GM13976 (cell line): Measurements from ENCODE around the gene SHH.

Source experiments
- DNase-seq: peaks from one replicate; pipeline ENCODE4 v3.0.0; 2012; ENCODE audit warnings: low spot score
- CTCF ChIP-seq: IDR thresholded peaks from 2 replicates; pipeline ENCODE4 v1.5.1; 2012; ENCODE audit warnings: borderline replicate concordance, mild to moderate bottlenecking; ENCODE audit not compliant: insufficient read depth; ENCODE audit errors: extremely low read depth, missing control alignments, control extremely low read depth
- in situ Hi-C: fragments of 300-500 bp; cut with MboI; formaldehyde crosslinking; loops from one replicate; pipeline ENCODE4 v1.12.0; 2022; ENCODE audit warnings: low sequenced_read_pairs, mixed read lengths, inconsistent platforms; ENCODE audit not compliant: unreplicated experiment

Gene SHH

GRCh38 chr7:155763122-155763521, 49.1 kb downstream of the SHH start:
- TF ChIP-seq CTCF = no peak
- in situ Hi-C loops = no loop called here
- no peak for DNase-seq

GRCh38 chr7:155762655-155763054, 49.6 kb downstream of the SHH start:
- DNase-seq = no peak
- TF ChIP-seq CTCF = no peak
- in situ Hi-C loops = no loop called here

DNA sequence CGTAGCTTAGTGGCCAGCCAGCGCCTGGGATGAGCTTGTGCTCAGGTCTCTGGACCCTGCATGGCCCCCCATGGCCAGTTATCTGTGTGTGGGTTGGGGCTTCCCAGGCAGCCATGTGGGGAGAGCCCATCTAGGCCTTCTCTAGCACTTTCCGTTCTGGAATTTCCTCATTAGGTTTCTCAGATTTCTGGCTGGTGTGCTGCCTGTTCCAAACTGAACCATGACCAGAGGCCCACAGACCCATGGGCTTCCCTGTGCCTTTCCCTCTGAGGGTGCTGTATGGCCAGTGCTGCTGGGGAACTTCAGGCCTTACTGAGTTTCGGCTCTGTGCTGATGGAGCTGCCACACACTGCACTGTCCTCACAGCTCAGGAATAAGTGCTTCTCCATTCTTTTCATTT, 50.2 kb downstream of the SHH start:
- TF ChIP-seq CTCF = no peak
- in situ Hi-C loops = no loop called here
- DNase-seq = no peak

DNA sequence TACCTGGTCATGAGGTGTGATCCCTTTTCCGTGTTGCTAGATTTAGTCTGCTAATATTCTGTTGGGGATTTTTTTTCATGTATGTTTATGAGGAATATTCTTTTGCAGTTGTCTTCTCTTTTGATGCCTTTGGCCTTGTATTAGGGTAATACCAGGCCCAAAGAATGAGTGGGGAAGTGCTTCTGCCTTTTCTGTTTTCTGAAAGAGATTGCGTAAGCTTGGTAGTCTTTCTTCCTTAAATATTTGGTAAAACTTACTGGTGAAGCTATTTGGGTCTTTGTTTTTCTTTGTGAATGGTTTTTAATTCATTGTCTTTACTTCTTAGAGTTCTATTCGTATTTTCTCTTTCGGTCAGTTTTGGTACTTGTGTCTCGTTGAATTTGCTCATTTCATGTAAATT, 51.1 kb downstream of the SHH start:
- in situ Hi-C loops = no loop called here
- DNase-seq = no peak
- TF ChIP-seq CTCF = no peak

DNA sequence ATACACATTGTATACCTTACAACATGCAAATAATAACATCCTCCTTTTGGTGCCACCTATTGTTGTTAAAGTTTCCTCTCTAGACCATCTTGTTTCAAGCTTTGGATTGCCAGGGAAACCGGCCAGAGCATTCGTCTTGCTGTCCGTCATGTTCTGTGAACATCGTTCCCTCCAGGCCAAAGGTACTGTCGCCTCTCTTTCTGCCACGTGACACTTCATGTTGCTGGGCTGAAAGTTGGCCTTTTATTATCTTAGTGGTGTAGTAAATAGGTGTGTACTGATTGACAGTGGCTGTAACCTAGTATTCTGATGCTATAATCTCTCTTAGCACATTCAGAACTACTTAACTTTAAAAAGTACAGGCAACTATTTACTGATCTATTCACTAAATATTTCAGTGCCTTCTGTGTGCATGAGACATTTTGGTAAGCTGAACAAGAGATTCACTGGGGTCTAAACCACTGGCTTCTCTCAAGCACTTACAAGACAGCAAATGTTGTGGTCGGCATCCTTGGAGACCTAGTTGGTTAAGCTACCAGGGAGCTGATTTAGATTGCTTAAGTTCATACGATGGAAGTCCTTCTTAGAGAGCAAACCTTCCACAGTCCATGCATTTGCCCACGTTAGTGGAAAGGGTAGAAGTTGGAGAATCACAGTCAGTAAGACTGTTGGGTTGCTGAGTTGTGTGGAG, 52.4 kb downstream of the SHH start:
- DNase-seq = no peak
- in situ Hi-C loops = loop anchor here (10.0 kb wide), 1 partner anchor 165 kb away; no protein-coding TSS in a partner anchor
- no peak for TF ChIP-seq CTCF

- in situ Hi-C loops = loop anchor here (10.0 kb wide), 1 partner anchor 164 kb away; no protein-coding TSS in a partner anchor
- TF ChIP-seq CTCF = no peak
- DNase-seq = no peak
Measured at GRCh38 chr7:155758348-155758747, 53.9 kb downstream of the SHH start.

DNA sequence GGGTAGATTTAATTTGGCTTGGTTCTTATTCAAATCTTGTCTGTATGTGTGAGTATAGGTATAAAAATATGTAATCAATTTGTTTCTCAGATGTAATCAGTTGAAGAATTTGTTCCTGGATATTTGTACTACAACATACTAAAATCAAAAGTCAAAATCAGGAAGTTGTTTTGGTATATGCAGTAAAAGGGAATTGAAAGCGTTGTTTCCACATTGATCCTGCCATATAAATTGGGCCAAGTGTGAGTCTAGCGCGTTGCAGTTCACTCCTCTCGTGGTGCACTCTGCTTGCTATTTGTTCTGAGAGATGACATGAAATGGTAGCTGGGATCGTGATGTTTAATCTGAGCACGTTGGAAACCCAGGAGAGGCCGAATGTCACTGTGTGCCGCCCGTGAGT, 55.9 kb downstream of the SHH start:
- in situ Hi-C loops = loop anchor here (10.0 kb wide), 1 partner anchor 162 kb away; no protein-coding TSS in a partner anchor
- DNase-seq = no peak

More for the DNA sequence above, 55.9 kb downstream of the SHH start:
- no peak for TF ChIP-seq CTCF
